HCT116 (cell line): Measurements from ENCODE around the gene NPPB. TPM values are rescaled to one million over a fixed set of nuclear protein-coding genes. Genes with fewer than 3 reads are reported as not detected.

ENCODE experiments used
- ATAC-seq: fragments of 200-7000 bp; cut with Tn5 transposase; 2 replicates; pipeline ENCODE4 v1.9.1; 2020; ENCODE audit warnings: mild to moderate bottlenecking, moderate library complexity
- BruUV-seq: library from RNA; stranded (reverse); fragments of 400-500 nt; replicated peaks from 2 replicates; lab custom pipeline; 2021; lab: Mats Ljungman, UMichigan
- CTCF ChIA-PET: fragments of 300-600 bp; sonication (Branson Sonifier 250); formaldehyde crosslinking; loops from one replicate; lab custom pipeline; 2021; ENCODE audit warnings: antibody characterized with exemption; lab: Charles Lee
- POLR2A ChIA-PET: fragments of 300-600, 350-600 bp; sonication (Branson Sonifier 250); formaldehyde crosslinking; loops from one replicate; lab custom pipeline; 2021; ENCODE audit warnings: antibody characterized with exemption; lab: Charles Lee
- RAD21 ChIA-PET, 2 experiments: fragments of 300-600 bp; sonication (Branson Sonifier 250); formaldehyde crosslinking; loops; one replicate each; lab custom pipeline; 2023; ENCODE audit warnings: low total read pairs in 2 of 2; ENCODE audit not compliant: uncharacterized antibody in 2 of 2, unreplicated experiment in 2 of 2, low non-redundant PET in 1 of 2; lab: Charles Lee
- DNase-seq: peaks from one replicate; pipeline ENCODE4 v3.0.0-alpha.2; 2010; ENCODE audit warnings: low read depth, low spot score
- H2AFZ ChIP-seq: fragments of 200-600 bp; shearing (Covaris generic), sonication (generic); 2 replicates; pipeline ENCODE4 v1.6.1; 2017; ENCODE audit warnings: low read depth, mixed run types, mixed read lengths, antibody characterized with exemption, low read length; ENCODE audit not compliant: poor library complexity, severe bottlenecking
- H3K27ac ChIP-seq: 2 replicates; pipeline ENCODE4 v1.5.1; 2012; ENCODE audit warnings: low read depth, low read length
- H3K27me3 ChIP-seq: fragments of 200-600 bp; sonication (generic); 2 replicates; pipeline ENCODE4 v1.6.1; 2016; ENCODE audit warnings: mixed run types, low read length, mixed read lengths; ENCODE audit not compliant: insufficient read depth
- H3K36me3 ChIP-seq, 2 experiments: fragments of 200-500 bp in 1 of 2; fragments of 200-600 bp in 1 of 2; sonication (Bioruptor generic) in 1 of 2; sonication (generic) in 1 of 2; 2 replicates each; pipeline versions ENCODE4 v1.5.1 to v1.6.1; 2014 to 2016; ENCODE audit warnings: low read length in 2 of 2, inconsistent platforms in 1 of 2, mixed read lengths in 1 of 2, mixed run types in 1 of 2; ENCODE audit not compliant: insufficient read depth in 2 of 2, control insufficient read depth in 1 of 2
- H3K4me1 ChIP-seq, 2 experiments: fragments of 200-600 bp in 1 of 2; sonication (generic) in 1 of 2; 2 replicates each; pipeline versions ENCODE4 v1.5.1 to v1.6.1; 2012 to 2017; ENCODE audit warnings: low read length in 2 of 2, inconsistent platforms in 1 of 2, mild to moderate bottlenecking in 1 of 2, mixed read lengths in 1 of 2, mixed run types in 1 of 2, moderate library complexity in 1 of 2; ENCODE audit not compliant: insufficient read depth in 2 of 2, control insufficient read depth in 1 of 2
- H3K4me2 ChIP-seq: fragments of 200-600 bp; sonication (generic); 2 replicates; pipeline ENCODE4 v1.6.1; 2017; ENCODE audit warnings: mixed run types, low read length, mixed read lengths
- H3K4me3 ChIP-seq, 2 experiments: fragments of 200-600 bp in 1 of 2; sonication (generic) in 1 of 2; replicated peaks in 1 of 2; 2 replicates each; pipeline ENCODE4 v1.5.1; 2011 to 2016; ENCODE audit warnings: low read length in 2 of 2, control low read depth in 1 of 2, low read depth in 1 of 2, mild to moderate bottlenecking in 1 of 2, mixed read lengths in 1 of 2, mixed run types in 1 of 2
- H3K79me2 ChIP-seq: fragments of 200-600 bp; sonication (generic); 2 replicates; pipeline ENCODE4 v1.6.1; 2017; ENCODE audit warnings: mild to moderate bottlenecking, mixed run types, low read length, moderate library complexity, mixed read lengths; ENCODE audit not compliant: insufficient read depth
- H3K9ac ChIP-seq: fragments of 200-600 bp; sonication (generic); 2 replicates; pipeline ENCODE4 v1.6.1; 2016; ENCODE audit warnings: low read length, mixed read lengths
- H3K9me2 ChIP-seq: fragments of 200-600 bp; sonication (generic), shearing (Covaris generic); 2 replicates; pipeline ENCODE4 v1.6.1; 2017; ENCODE audit warnings: mixed run types, mild to moderate bottlenecking, moderate library complexity; ENCODE audit not compliant: insufficient read depth
- H3K9me3 ChIP-seq, 2 experiments: fragments of 200-500 bp in 1 of 2; fragments of 200-600 bp in 1 of 2; sonication (Bioruptor generic) in 1 of 2; sonication (generic) in 1 of 2; 2 replicates each; pipeline ENCODE4 v1.6.1; 2014 to 2017; ENCODE audit warnings: low read length in 2 of 2, mixed read lengths in 2 of 2, inconsistent platforms in 1 of 2, low read depth in 1 of 2, mild to moderate bottlenecking in 1 of 2, mixed run types in 1 of 2, moderate library complexity in 1 of 2; ENCODE audit not compliant: control insufficient read depth in 1 of 2, insufficient read depth in 1 of 2
- H4K20me1 ChIP-seq: fragments of 200-600 bp; sonication (generic), shearing (Covaris generic); 2 replicates; pipeline ENCODE4 v1.6.1; 2017; ENCODE audit warnings: mixed run types, mild to moderate bottlenecking, moderate library complexity; ENCODE audit not compliant: insufficient read depth
- POLR2AphosphoS5 ChIP-seq: IDR thresholded peaks from 2 replicates; pipeline ENCODE4 v1.6.1; 2011; ENCODE audit warnings: mild to moderate bottlenecking, low read depth, low read length, moderate library complexity
- TCF7L2 ChIP-seq: IDR thresholded peaks from 2 replicates; pipeline ENCODE4 v1.7.0; 2011; ENCODE audit warnings: borderline replicate concordance, inconsistent platforms; ENCODE audit not compliant: insufficient read depth, insufficient read length; ENCODE audit errors: extremely low read depth
- ZNF274 ChIP-seq: fragments of 200-500 bp; sonication (Bioruptor generic); IDR thresholded peaks from 2 replicates; pipeline ENCODE4 v1.6.1; 2014; ENCODE audit warnings: mild to moderate bottlenecking, low read depth, low read length, inconsistent platforms
- intact Hi-C: fragments of 100-400 bp; cut with micrococcal nuclease; formaldehyde crosslinking; loops from 2 replicates; pipeline ENCODE4 v1.10.0; 2022
- total RNA-seq: library from RNA; stranded (reverse); gene quantifications from one replicate; pipeline ENCODE4 v1.2.1, GENCODE V29; 2021; ENCODE audit not compliant: unreplicated experiment
- TF ChIP-seq, protein P1 (sequence below): IDR thresholded peaks from 2 replicates; pipeline ENCODE4 v1.6.1; 2012; ENCODE audit warnings: low read depth
- TF ChIP-seq, protein P2 (sequence below), 3 experiments: fragments of 200-600 bp in 1 of 3; sonication (generic) in 1 of 3; IDR thresholded peaks in 2 of 3; conservative IDR thresholded peaks in 1 of 3; 2 replicates each; pipeline ENCODE4 v1.5.1; 2012 to 2017; ENCODE audit warnings: low read depth in 2 of 3, low read length in 2 of 3, antibody characterized with exemption in 1 of 3, borderline replicate concordance in 1 of 3, control low read depth in 1 of 3, mild to moderate bottlenecking in 1 of 3, mixed read lengths in 1 of 3, mixed run types in 1 of 3, moderate library complexity in 1 of 3; ENCODE audit not compliant: insufficient read depth in 1 of 3
- TF ChIP-seq, protein P3 (sequence below): IDR thresholded peaks from 2 replicates; pipeline ENCODE4 v1.6.1; 2012

NPPB gene
- total RNA-seq, 1 experiment from 2014 or later: not detected

DNA sequence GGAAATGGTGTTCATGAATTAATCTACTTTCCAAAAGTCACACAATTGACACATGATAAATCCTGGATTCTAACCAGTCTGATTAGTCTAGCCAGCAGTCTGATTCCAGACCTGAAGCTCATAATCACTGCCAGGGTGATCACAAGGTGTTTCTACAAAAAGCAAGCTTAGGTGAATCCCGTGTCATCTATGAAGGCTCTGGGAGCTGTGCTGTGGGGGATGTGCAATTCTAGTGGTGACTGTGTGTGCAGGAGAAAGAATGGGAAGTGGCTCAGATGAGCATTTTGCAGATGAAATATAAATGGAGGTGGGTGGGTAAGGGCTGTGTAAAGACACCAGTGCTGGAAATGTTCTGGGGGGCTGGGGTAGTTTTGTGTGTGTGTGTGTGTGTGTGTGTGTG is 1.8 kb upstream of the NPPB start:
- Histone ChIP-seq H3K79me2 (no peaks in the 10 kb centered on the region), H3K27ac (no peak overlapping the region), H3K9me2 (no peaks in the 10 kb centered on the region), H3K27me3 (peaks cover 56% of the 10 kb centered on the region), H3K4me3 (no peak overlapping the region), H3K36me3 (no peaks in the 10 kb centered on the region), H3K4me2 (no peak overlapping the region), H3K9ac (no peak overlapping the region), H2AFZ (no peak overlapping the region), H3K9me3 (no peaks in the 10 kb centered on the region), H3K4me1 (peaks cover 4 to 10% of the 10 kb centered on the region in 2 experiments; a peak in 3 of 4 replicates), H4K20me1 (no peaks in the 10 kb centered on the region)
- ChIA-PET POLR2A (no interaction called here), RAD21 (no interaction called here), CTCF (no interaction called here)
- TF ChIP-seq, protein P1, sequence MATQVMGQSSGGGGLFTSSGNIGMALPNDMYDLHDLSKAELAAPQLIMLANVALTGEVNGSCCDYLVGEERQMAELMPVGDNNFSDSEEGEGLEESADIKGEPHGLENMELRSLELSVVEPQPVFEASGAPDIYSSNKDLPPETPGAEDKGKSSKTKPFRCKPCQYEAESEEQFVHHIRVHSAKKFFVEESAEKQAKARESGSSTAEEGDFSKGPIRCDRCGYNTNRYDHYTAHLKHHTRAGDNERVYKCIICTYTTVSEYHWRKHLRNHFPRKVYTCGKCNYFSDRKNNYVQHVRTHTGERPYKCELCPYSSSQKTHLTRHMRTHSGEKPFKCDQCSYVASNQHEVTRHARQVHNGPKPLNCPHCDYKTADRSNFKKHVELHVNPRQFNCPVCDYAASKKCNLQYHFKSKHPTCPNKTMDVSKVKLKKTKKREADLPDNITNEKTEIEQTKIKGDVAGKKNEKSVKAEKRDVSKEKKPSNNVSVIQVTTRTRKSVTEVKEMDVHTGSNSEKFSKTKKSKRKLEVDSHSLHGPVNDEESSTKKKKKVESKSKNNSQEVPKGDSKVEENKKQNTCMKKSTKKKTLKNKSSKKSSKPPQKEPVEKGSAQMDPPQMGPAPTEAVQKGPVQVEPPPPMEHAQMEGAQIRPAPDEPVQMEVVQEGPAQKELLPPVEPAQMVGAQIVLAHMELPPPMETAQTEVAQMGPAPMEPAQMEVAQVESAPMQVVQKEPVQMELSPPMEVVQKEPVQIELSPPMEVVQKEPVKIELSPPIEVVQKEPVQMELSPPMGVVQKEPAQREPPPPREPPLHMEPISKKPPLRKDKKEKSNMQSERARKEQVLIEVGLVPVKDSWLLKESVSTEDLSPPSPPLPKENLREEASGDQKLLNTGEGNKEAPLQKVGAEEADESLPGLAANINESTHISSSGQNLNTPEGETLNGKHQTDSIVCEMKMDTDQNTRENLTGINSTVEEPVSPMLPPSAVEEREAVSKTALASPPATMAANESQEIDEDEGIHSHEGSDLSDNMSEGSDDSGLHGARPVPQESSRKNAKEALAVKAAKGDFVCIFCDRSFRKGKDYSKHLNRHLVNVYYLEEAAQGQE: no peak
- TF ChIP-seq, protein P2, sequence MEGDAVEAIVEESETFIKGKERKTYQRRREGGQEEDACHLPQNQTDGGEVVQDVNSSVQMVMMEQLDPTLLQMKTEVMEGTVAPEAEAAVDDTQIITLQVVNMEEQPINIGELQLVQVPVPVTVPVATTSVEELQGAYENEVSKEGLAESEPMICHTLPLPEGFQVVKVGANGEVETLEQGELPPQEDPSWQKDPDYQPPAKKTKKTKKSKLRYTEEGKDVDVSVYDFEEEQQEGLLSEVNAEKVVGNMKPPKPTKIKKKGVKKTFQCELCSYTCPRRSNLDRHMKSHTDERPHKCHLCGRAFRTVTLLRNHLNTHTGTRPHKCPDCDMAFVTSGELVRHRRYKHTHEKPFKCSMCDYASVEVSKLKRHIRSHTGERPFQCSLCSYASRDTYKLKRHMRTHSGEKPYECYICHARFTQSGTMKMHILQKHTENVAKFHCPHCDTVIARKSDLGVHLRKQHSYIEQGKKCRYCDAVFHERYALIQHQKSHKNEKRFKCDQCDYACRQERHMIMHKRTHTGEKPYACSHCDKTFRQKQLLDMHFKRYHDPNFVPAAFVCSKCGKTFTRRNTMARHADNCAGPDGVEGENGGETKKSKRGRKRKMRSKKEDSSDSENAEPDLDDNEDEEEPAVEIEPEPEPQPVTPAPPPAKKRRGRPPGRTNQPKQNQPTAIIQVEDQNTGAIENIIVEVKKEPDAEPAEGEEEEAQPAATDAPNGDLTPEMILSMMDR (IDR thresholded peaks at IDR 0.05 in 2 of 3, conservative IDR thresholded peaks at IDR 0.05 in 1 of 3; ENCODE audit: borderline replicate concordance in 1 of 3, insufficient read depth in 1 of 3, low read depth in 2 of 3, low read length in 2 of 3): no peak
- no peak for TF ChIP-seq ZNF274
- TF ChIP-seq TCF7L2: no peak
- TF ChIP-seq POLR2AphosphoS5: no peak
- TF ChIP-seq, protein P3, sequence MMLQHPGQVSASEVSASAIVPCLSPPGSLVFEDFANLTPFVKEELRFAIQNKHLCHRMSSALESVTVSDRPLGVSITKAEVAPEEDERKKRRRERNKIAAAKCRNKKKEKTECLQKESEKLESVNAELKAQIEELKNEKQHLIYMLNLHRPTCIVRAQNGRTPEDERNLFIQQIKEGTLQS: no peak
- DNase-seq: no peak
- BruUV-seq: no TSS peak
- intact Hi-C loops: no loop called here
- no peak for ATAC-seq
